B cell (primary cell): ENCODE data around the gene AFG1L. TPM values are rescaled to one million over a fixed set of nuclear protein-coding genes. Genes with fewer than 3 reads are reported as not detected.
A peak's percentile ranks its signal among the peaks of the same experiment; 100 is the strongest.

Experiments
- ATAC-seq: fragments of 200-7000 bp; cut with Tn5 transposase; one replicate; pipeline ENCODE4 v1.10.0; 2021; ENCODE audit warnings: low read depth, mild to moderate bottlenecking, moderate number of reproducible peaks, moderate library complexity
- CTCF ChIA-PET: fragments of 350-600 bp; sonication (Branson Sonifier 250); formaldehyde crosslinking; loops from one replicate; lab custom pipeline; 2021; ENCODE audit warnings: antibody characterized with exemption, inconsistent platforms; lab: Charles Lee
- POLR2A ChIA-PET: fragments of 350-600 bp; sonication (Branson Sonifier 250); formaldehyde crosslinking; loops from one replicate; lab custom pipeline; 2021; ENCODE audit warnings: antibody characterized with exemption; lab: Charles Lee
- DNase-seq: peaks from one replicate; pipeline ENCODE4 v3.0.0; 2013
- H2AFZ ChIP-seq: 2 replicates; pipeline ENCODE4 v1.6.1; 2012; ENCODE audit warnings: mild to moderate bottlenecking, low read depth, low read length; ENCODE audit not compliant: insufficient read depth, poor library complexity, severe bottlenecking
- H3K27ac ChIP-seq, 2 donors: 1 replicate in 1 of 2; 2 replicates in 1 of 2; pipeline ENCODE4 v1.5.1; 2012 to 2013; ENCODE audit warnings: low read length in 2 of 2, mild to moderate bottlenecking in 2 of 2, moderate library complexity in 1 of 2
- H3K27me3 ChIP-seq, 4 experiments: fragments of 200-600 bp in 1 of 4; sonication (generic) in 1 of 4; replicated peaks in 1 of 4; 1 replicate in 2 of 4; 2 replicates in 2 of 4; pipeline versions ENCODE4 v1.6.1 to v1.7.0; 2013 to 2016; ENCODE audit warnings: low read length in 3 of 4, mild to moderate bottlenecking in 2 of 4, mixed read lengths in 1 of 4, moderate library complexity in 1 of 4; ENCODE audit not compliant: insufficient read depth in 4 of 4, control insufficient read depth in 3 of 4; ENCODE audit errors: control extremely low read depth in 1 of 4
- H3K36me3 ChIP-seq, 2 experiments: replicated peaks in 1 of 2; 1 replicate in 1 of 2; 2 replicates in 1 of 2; pipeline versions ENCODE4 v1.6.1 to v1.7.1; 2013; ENCODE audit warnings: low read length in 1 of 2; ENCODE audit not compliant: insufficient read depth in 2 of 2, control insufficient read depth in 1 of 2; ENCODE audit errors: control extremely low read depth in 1 of 2, extremely low read depth in 1 of 2
- H3K4me1 ChIP-seq, 2 donors: fragments of 200-600 bp in 1 of 2; sonication (generic) in 1 of 2; 1 replicate in 1 of 2; 2 replicates in 1 of 2; pipeline versions ENCODE4 v1.5.1 to v1.6.1; 2013 to 2017; ENCODE audit warnings: low read length in 2 of 2; ENCODE audit not compliant: control insufficient read depth in 2 of 2, insufficient read depth in 2 of 2
- H3K4me2 ChIP-seq: replicated peaks from 2 replicates; pipeline ENCODE3; 2012; ENCODE audit warnings: mild to moderate bottlenecking, low read depth, low read length; ENCODE audit not compliant: poor library complexity, severe bottlenecking
- H3K4me3 ChIP-seq, 5 experiments: fragments of 200-600 bp in 1 of 5; sonication (generic) in 1 of 5; 1 replicate in 3 of 5; 2 replicates in 2 of 5; pipeline versions ENCODE4 v1.5.1 to v1.7.0; 2011 to 2016; ENCODE audit warnings: low read length in 4 of 5, mild to moderate bottlenecking in 4 of 5, low read depth in 2 of 5, control low read depth in 1 of 5, moderate library complexity in 1 of 5; ENCODE audit not compliant: insufficient read depth in 1 of 5; ENCODE audit errors: control extremely low read depth in 1 of 5, extremely low read depth in 1 of 5
- H3K79me2 ChIP-seq: fragments of 200-600 bp; sonication (generic); one replicate; pipeline ENCODE4 v1.6.0; 2016; ENCODE audit warnings: low read length; ENCODE audit not compliant: control insufficient read depth, insufficient read depth
- H3K9ac ChIP-seq: fragments of 200-600 bp; sonication (generic); 2 replicates; pipeline ENCODE4 v1.6.1; 2017; ENCODE audit warnings: mild to moderate bottlenecking, low read length, moderate library complexity
- H3K9me3 ChIP-seq, 3 donors: one replicate each; pipeline versions ENCODE4 v1.6.1 to v1.7.1; 2013; ENCODE audit warnings: low read length in 2 of 3; ENCODE audit not compliant: control insufficient read depth in 2 of 3, insufficient read depth in 1 of 3; ENCODE audit errors: control extremely low read depth in 1 of 3
- H4K20me1 ChIP-seq: 2 replicates; pipeline ENCODE4 v1.6.0; 2012; ENCODE audit warnings: mild to moderate bottlenecking, low read length; ENCODE audit not compliant: insufficient read depth, control insufficient read depth, poor library complexity, severe bottlenecking
- H3K27ac Mint-ChIP-seq: one replicate; pipeline ENCODE4 v1.8.0; 2021; ENCODE audit warnings: mixed read lengths
- H3K27me3 Mint-ChIP-seq: one replicate; pipeline ENCODE4 v1.8.0; 2021; ENCODE audit warnings: mixed read lengths
- H3K4me1 Mint-ChIP-seq: one replicate; pipeline ENCODE4 v1.8.0; 2021; ENCODE audit warnings: mixed read lengths
- H3K4me3 Mint-ChIP-seq: one replicate; pipeline ENCODE4 v1.8.0; 2021; ENCODE audit warnings: mixed read lengths
- H3K9me3 Mint-ChIP-seq: one replicate; pipeline ENCODE4 v1.8.0; 2022; ENCODE audit warnings: mixed read lengths; ENCODE audit not compliant: insufficient read depth
- CTCF ChIP-seq: fragments of 200-600 bp; IDR thresholded peaks from one replicate; pipeline ENCODE4 v1.8.0; 2022; ENCODE audit warnings: antibody characterized with exemption, mild to moderate bottlenecking
- EZH2 ChIP-seq: IDR thresholded peaks from 2 replicates; pipeline ENCODE4 v1.6.1; 2012; ENCODE audit warnings: borderline replicate concordance, low read depth, mild to moderate bottlenecking, moderate library complexity, low read length; ENCODE audit not compliant: insufficient read depth, poor library complexity, severe bottlenecking
- WGBS: methylation state at CpG from one replicate; pipeline ENCODE4 v1.1.5; 2013; ENCODE audit warnings: missing lambda C conversion rate; ENCODE audit not compliant: insufficient coverage; 5-methylcytosine and 5-hydroxymethylcytosine counted together
- intact Hi-C: fragments of 100-400 bp; cut with micrococcal nuclease; formaldehyde crosslinking; loops from one replicate; pipeline ENCODE4 v1.10.0; 2022
- polyA plus RNA-seq: library from polyadenylated mRNA; depleted of rRNA; stranded (reverse); fragments of >200 nt; gene quantifications from 2 replicates; pipeline ENCODE4 v1.2.3, GENCODE V29; 2012
- total RNA-seq, 2 donors: library from RNA; stranded (reverse); fragments of 120-200 nt in 1 of 2; gene quantifications; 1 replicate in 1 of 2; 2 replicates in 1 of 2; pipeline versions ENCODE4 v1.2.3 to v1.2.4, GENCODE V29; 2013 to 2022

Gene AFG1L
- total and polyA plus RNA-seq, 2 donors (not counting 1 experiment from before 2014, with no cell fraction given) = 1.8 to 14.2 TPM

DNA sequence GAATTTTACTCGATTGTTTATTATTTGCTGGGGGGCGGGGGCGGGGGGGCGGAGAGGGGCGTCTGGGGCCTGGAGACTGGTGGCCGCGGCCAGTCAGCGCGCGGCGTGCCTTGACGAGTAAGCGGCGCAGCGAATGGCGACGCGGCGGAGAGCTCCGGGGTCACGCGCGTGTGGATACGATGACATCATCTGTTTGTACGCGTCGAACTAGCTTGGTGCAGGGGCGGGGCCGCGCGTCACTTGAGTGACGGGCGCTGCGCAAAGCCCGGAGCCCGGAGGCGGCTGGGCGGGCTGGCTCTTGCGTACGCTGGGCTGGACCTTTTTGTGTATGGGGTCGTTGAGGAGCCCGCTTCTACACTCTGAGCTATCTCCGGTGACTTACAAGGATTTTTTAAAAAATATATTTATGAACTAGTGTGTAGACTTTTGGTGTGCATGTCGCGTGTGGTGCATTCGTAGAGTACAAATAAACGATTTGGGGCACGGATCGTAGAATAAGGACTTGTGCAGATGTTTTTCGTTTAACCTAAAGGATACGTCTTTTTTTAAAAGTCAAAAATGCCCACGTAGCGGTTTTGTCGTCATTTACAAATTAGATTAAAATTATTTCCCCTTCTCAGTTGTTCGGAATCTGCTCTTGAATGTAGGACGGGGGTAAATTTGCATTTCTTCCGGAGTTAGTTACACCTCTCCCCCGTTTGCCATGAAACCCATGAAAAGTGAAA, 263.7 kb downstream of the AFG1L start:
- POLR2A ChIA-PET = interaction anchor here (0.5 to 2.9 kb wide), 7 partner anchors 34 to 896 kb away, joined by 3 to 17 read pairs (median 4); partner anchors contain the start of genes ARMC2, CD164, CEP57L1 and MICAL1
- Histone ChIP-seq H3K27ac (peak overlapping the region; percentile 100), H3K79me2 (no peaks in the 10 kb centered on the region), H3K27me3 (peaks cover 0 to 6% (median 0%) of the 10 kb centered on the region in 4 experiments), H3K4me1 (peaks cover 17 to 20% of the 10 kb centered on the region in 2 donors), H3K4me2 (peak overlapping the region; percentile 99), H3K9ac (peak overlapping the region; percentile 99), H3K4me3 (peak overlapping the region; percentile 83 to 98 (median 96)), H3K9me3 (peaks cover 0 to 9% (median 0%) of the 10 kb centered on the region in 3 donors), H3K36me3 (no peaks in the 10 kb centered on the region), H4K20me1 (peaks cover 17% of the 10 kb centered on the region), H2AFZ (peak overlapping the region; percentile 78)
- WGBS = under 1% methylated on average over 47 of the region's 58 CpGs
- CTCF ChIA-PET = interaction anchor here (0.6 to 3.9 kb wide), 10 partner anchors 14 to 901 kb away, joined by 3 to 14 read pairs (median 4); partner anchors contain the start of gene ARMC2
- Mint-ChIP-seq H3K27ac (peak overlapping the region; percentile 100), H3K4me3 (peak overlapping the region; percentile 100), H3K9me3 (no peaks in the 10 kb centered on the region), H3K27me3 (peaks cover 5% of the 10 kb centered on the region), H3K4me1 (peaks cover 22% of the 10 kb centered on the region)
- peak; percentile 99 for DNase-seq
- ATAC-seq = peak; percentile 64
- TF ChIP-seq EZH2 (no peak), CTCF (no peak)
- intact Hi-C loops = loop anchor here (1.0 to 5.0 kb wide), 6 partner anchors 8 to 734 kb away; partner anchors contain the start of genes ARMC2, CEP57L1 and SCML4
